ENCODE data around the gene SLC36A3.

The SLC36A3 gene

GRCh38 chr5:151298063-151298855 lies 5.3 kb downstream of the SLC36A3 start:
- no peak for DNase-seq

GRCh38 chr5:151296974-151297373 lies 6.6 kb downstream of the SLC36A3 start:
- DNase-seq = no peak

- no peak for DNase-seq
Measured at GRCh38 chr5:151296478-151296830, 7.1 kb downstream of the SLC36A3 start.

GRCh38 chr5:151295791-151296477 lies 7.6 kb downstream of the SLC36A3 start:
- no peak for DNase-seq

- DNase-seq = no peak
Measured at GRCh38 chr5:151295138-151295537, 8.4 kb downstream of the SLC36A3 start.

- DNase-seq = no peak
Measured at GRCh38 chr5:151293624-151294023, 9.9 kb downstream of the SLC36A3 start.

- no peak for DNase-seq
Measured at GRCh38 chr5:151288180-151288579, 15.4 kb downstream of the SLC36A3 start.

- no peak for DNase-seq
Measured at GRCh38 chr5:151286246-151286645, 17.3 kb downstream of the SLC36A3 start.

GRCh38 chr5:151285683-151286082 lies 17.9 kb downstream of the SLC36A3 start:
- DNase-seq = no peak

- no peak for DNase-seq
Measured at GRCh38 chr5:151284392-151284967, 19.1 kb downstream of the SLC36A3 start.

- no peak for DNase-seq
Measured at GRCh38 chr5:151283120-151283825, 20.3 kb downstream of the SLC36A3 start.

GRCh38 chr5:151281001-151281639 lies 22.4 kb downstream of the SLC36A3 start:
- DNase-seq = no peak

- no peak for DNase-seq
Measured at GRCh38 chr5:151280443-151280842, 23.1 kb downstream of the SLC36A3 start.

- no peak for DNase-seq
Measured at GRCh38 chr5:151278845-151279244, 24.7 kb downstream of the SLC36A3 start.

- DNase-seq = no peak
Measured at GRCh38 chr5:151275803-151276202, 27.8 kb downstream of the SLC36A3 start.

- DNase-seq = no peak
Measured at GRCh38 chr5:151274666-151275065, 28.9 kb downstream of the SLC36A3 start.

GRCh38 chr5:151271336-151271735 lies 32.2 kb downstream of the SLC36A3 start:
- no peak for DNase-seq

GRCh38 chr5:151270599-151270998 lies 33.0 kb downstream of the SLC36A3 start:
- DNase-seq = no peak

GRCh38 chr5:151267491-151268260 lies 35.9 kb downstream of the SLC36A3 start:
- no peak for DNase-seq

- no peak for DNase-seq
Measured at GRCh38 chr5:151264113-151264512, 39.5 kb downstream of the SLC36A3 start.

GRCh38 chr5:151262532-151262931 lies 41.0 kb downstream of the SLC36A3 start:
- no peak for DNase-seq

GRCh38 chr5:151259931-151260330 lies 43.6 kb downstream of the SLC36A3 start:
- DNase-seq = no peak

Measured in T-helper 9 cell (primary cell).